Hindlimb muscle (tissue), 1 donor: ENCODE results near the gene PPP1R7. TPM values are rescaled to one million over a fixed set of nuclear protein-coding genes. Genes with fewer than 3 reads are reported as not detected.

Experiments
- DNase-seq: peaks from one replicate; pipeline ENCODE4 v3.0.0-alpha.2; 2013
- polyA plus RNA-seq: library from polyadenylated mRNA; unstranded; fragments of 120-200 nt; gene quantifications from one replicate; pipeline ENCODE4 v1.2.1, GENCODE V29; 2013; ENCODE audit not compliant: insufficient read length

The PPP1R7 gene
- polyA plus RNA-seq, 1 donor = 87.2 TPM

- no peak for DNase-seq
These were observed 66.0 kb downstream of the PPP1R7 start for GRCh38 chr2:241216211-241216761.

DNA sequence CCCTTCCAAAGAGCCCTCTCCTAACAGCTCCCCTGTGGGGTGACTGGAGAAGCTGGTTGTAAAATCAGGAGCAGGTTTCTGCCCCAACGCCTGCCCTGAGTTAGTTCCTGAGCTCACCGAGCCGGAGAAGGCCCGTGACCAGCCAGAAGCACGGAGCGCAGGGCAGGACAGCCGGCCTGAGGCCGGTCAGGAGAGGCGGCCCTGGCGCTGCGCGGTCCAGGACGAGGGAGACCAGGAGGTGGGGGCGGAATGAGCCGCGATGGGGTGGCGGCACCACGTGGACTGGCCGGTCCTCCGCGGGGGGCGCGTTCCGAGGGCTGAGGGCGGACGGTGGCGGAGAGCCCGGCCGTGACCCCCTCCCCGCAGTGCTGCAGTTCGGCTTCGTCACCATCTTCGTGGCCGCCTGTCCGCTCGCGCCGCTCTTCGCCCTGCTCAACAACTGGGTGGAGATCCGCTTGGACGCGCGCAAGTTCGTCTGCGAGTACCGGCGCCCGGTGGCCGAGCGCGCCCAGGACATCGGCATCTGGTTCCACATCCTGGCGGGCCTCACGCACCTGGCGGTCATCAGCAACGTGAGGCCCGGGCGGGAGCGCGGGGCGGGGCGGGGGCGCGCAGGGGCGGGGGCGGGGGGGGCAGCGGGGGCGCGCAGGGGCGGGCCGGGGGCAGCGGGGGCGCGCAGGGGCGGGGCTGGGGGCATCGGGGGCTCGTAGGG lies 67.2 kb downstream of the PPP1R7 start:
- peak; percentile 85 for DNase-seq

DNA sequence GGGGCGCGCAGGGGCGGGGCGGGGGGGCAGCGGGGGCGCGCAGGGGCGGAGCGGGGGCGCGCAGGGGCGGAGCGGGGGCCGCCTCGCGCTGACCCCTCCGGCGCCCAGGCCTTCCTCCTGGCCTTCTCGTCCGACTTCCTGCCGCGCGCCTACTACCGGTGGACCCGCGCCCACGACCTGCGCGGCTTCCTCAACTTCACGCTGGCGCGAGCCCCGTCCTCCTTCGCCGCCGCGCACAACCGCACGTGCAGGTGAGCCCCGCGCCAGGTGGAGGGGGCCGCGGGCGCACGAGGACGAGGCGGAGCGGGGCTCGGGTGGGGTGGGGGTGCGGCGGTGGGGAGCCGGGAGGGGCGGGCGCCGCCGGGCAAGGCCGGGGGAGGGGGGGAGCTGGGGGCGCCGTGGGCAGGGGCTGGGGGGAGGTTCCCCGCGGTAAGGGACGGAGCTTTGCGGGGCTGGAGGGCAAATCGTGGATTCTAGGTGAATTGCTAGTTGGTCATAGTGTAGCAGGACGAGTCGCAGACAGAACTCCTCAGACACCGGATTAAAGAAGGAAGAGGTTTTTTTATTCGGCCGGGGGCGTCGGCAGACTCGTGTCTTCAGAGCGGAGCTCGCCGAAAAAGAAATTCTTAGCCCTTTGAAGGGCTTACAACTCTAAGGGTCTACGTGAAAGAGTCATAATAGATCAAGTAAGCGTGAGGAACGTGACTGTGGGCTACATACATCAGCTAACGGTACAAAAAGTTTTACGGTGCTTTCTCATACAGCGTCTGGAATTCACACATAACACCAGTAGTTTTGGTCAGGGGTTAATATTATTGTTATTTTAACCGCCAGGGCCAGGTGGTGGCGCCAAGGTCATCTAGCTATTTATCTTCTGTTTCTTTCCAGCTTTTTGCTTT lies 68.1 kb downstream of the PPP1R7 start:
- peak; percentile 49 for DNase-seq

DNA sequence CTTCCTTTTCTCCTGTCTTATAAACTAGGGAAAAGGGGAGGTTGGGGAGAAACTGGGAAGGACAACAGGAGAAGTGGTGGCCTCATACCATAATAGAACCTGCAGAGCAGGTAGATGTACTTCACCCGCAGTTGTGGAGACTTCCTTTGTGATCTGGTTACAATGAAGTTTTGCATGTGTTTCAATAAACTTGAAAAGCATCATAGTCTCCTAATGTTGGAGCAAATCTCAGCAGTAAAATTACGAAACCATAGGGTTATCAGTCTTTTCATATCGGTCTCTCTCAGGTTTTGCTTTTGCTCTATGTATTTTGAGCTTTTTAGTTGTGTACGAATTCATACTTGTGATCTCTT lies 68.7 kb downstream of the PPP1R7 start:
- no peak for DNase-seq

GRCh38 chr2:241219856-241220356 lies 69.6 kb downstream of the PPP1R7 start:
- no peak for DNase-seq

- no peak for DNase-seq
These were observed 73.1 kb downstream of the PPP1R7 start for GRCh38 chr2:241223211-241224017.

GRCh38 chr2:241224018-241224850 lies 74.0 kb downstream of the PPP1R7 start:
- peak; percentile 56 for DNase-seq

DNA sequence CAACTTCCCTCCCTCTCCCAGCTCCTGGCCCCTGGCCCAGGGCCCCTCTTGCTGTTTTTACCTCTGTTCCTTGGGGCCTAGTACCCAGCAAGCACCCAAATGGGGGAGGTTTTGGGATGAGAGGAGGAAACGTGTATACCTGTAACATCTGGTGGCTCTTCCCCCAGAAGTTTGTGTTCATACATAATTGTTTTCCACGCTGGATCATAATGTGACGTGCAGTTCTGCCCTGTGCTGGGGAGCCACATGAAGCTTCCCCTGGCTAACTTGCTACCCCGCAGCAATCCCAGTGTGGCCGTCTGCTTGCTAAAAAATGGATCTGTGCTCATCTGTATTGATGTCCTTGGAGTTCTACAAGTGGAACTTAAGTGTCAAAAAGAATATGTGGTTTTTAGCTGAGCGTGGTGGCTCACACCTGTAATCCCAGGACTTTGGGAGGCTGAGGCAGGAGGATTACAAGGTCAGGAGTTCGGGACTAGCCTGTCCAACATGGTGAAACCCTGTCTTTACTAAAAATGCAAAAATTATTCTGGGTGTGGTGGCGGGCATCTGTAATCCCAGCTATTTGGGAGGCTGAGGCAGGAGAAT lies 74.7 kb downstream of the PPP1R7 start:
- DNase-seq = no peak

DNA sequence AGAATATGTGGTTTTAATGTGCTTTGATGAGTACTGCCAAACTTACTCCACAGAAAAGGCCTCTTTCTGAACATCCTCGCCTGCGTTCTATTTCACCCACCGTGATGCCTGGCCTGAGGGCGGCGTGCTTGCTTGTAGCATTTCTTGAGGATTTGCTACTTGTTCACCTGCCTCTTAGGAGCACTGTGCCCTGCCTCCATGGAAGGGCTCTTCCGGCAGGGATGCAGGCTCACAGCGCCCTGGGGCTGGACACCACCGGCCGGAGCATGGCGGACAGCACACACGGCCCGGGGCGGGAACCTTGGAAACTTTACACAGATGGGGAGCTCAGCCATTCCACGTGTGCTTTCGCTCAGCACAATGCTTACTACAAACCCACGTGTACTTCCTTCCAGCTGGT lies 75.3 kb downstream of the PPP1R7 start:
- no peak for DNase-seq

- DNase-seq = no peak
These were observed 75.7 kb downstream of the PPP1R7 start for GRCh38 chr2:241225983-241226382.

DNA sequence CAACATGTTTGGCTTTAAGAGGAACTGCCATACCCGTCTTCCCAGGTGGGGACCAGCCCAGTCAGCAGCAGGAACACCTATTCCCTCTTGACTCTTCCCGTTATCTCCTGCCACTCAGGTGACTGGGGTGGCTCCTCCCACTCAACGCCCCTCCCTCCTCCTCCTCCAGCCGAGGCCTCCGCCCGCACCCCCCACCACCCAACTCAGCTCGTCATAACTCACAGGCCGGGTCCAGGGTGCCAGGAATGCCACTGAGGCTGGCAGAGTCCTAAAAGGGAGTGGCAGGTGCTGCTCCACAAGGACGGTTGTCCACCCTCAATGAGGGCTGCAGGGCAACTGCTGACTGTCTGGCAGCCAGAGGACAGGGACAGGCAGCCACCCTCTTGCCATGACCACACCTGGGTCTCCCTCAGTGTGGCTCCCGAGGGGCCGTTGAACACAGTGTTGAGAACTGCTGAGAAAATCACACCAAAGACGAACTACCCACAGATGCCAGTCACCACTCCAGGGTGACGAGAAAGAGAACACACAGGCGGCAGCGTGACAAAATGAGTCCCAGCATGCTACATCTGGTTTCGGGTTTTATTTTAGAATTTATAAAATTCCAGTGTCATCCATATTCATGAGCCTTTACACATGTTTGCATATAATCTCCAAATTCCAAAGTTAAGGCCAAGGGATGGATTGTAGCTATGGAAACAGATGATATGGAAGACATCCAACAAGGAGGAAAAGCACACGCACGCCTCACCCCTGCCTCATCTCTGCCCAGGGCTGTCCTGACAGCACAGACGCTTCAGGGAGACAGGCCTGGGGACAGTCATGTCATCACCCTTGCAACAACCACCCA lies 76.7 kb downstream of the PPP1R7 start:
- no peak for DNase-seq

- no peak for DNase-seq
These were observed 77.3 kb downstream of the PPP1R7 start for GRCh38 chr2:241227594-241227993.

- DNase-seq = no peak
These were observed 78.0 kb downstream of the PPP1R7 start for GRCh38 chr2:241228081-241228859.

DNA sequence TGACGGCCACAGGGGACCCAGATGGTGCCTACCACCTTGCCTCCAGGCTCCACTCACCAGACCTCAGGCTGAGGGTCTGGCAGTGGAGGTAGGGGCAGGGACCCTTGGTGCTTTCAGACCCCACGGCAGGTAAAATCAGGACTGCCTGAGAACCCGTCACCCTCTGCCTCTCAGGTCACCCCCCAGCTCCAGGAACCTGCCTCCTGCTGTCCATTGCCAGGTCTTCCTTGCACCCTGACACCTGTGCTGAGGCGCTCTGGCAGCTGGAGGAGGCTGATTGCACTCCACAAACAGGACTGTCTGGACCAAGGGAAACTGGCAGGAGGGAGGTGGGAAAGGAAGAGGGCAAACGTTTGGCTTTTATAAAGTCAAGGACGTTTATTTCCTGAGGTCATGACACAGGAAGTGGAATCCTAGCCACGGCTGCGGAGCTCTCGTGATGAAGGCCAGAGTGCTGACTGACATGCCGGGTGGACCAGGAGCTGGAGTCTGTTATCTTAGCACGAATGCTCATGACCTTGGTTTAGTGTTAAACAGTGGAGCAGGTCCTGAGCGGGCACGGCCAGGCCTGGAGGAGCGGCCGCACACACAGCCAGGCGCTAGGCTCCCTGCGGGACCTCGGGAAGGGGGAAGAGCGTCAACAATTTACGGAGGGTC lies 78.7 kb downstream of the PPP1R7 start:
- DNase-seq = no peak

GRCh38 chr2:241229563-241230401 lies 79.5 kb downstream of the PPP1R7 start:
- no peak for DNase-seq

DNA sequence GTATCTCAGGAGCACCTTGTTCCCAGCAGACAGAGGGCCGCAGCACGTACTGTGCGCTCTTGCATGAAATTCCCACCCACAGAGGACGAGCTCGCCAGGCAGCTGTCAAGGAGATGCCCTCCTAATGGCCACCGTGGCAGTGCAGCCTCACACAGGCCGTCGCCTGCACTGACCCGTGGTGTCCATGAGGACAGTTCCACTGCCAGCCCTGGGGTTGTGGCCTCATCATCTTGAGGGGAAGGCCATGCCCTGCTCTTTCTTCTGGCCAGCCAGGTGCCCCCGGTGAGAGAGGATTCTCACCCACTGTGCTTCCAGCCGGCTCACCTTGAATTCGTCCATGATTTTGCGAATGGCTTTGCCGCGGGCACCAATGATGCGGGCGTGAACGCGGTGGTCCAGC lies 80.2 kb downstream of the PPP1R7 start:
- no peak for DNase-seq

DNA sequence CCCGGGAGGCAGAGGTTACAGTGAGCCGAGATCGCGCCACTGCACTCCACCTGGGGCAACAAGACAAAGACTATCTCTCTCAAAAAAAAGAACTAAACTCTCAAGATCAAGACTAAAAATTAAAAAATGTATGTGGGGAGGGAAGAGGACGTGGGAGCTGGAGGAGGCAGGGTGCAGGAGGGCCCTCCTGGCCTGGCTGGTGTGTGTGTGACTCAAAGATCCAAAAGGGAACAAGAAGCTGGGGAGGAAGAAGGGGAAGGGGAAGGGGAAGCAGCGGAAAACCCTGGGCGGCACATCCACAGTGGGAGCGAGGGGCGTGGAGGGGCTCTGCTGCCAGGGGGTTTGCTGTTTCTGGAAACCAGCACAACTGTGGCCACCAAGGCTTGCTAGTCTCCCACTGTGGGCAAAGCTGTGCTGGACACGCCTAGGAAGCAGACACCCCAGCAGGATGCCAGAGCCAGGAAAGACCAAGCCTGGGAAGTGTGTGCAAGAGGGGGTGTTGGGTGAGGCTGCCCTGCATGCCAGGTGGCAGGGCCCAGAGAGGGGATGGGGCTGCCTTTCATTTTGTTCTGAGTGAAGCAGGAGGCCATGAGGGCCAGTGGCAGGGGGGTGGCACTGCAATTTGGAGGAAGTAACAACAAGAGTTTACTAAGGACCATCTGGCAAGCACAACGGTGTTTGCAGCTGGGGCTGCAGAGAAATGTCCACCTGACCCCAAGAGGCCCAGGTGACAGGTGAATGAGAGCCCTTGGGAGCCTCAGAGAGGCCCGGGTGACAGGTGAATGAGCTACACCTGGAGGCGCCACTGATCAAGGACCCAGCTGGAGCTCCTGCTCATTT lies 82.7 kb downstream of the PPP1R7 start:
- no peak for DNase-seq
